Ishikawa (cell line): ENCODE measurements around the gene PAK6.

Experiments
- FOXM1 ChIP-seq: IDR thresholded peaks from 2 replicates; pipeline ENCODE4 v1.6.1; 2012; ENCODE audit warnings: low read depth, borderline replicate concordance
- MAX ChIP-seq: IDR thresholded peaks from 2 replicates; pipeline ENCODE4 v1.6.1; 2012
- TAF1 ChIP-seq: IDR thresholded peaks from 2 replicates; pipeline ENCODE4 v1.6.1; 2012; ENCODE audit warnings: low read depth, mild to moderate bottlenecking
- TCF12 ChIP-seq: IDR thresholded peaks from 2 replicates; pipeline ENCODE4 v1.6.1; 2012; ENCODE audit warnings: low read depth
- TEAD4 ChIP-seq: IDR thresholded peaks from 2 replicates; pipeline ENCODE4 v1.6.1; 2012

GRCh38 chr15:40309344-40309862 lies 70.5 kb downstream of the PAK6 start:
- no peak for TF ChIP-seq TEAD4
- no peak for TF ChIP-seq MAX
- no peak for TF ChIP-seq FOXM1
- TF ChIP-seq TCF12 = no peak
- TF ChIP-seq TAF1 = no peak
